GM23338 (cell line): ENCODE measurements around the gene TNNI2. TPM values are rescaled to one million over a fixed set of nuclear protein-coding genes. Genes with fewer than 3 reads are reported as not detected.

ENCODE experiments used
- ATAC-seq: fragments of 200-7000 bp; cut with Tn5 transposase; 3 replicates; pipeline ENCODE4 v1.9.1; 2020
- DNase-seq: peaks from one replicate; pipeline ENCODE4 v3.0.0-alpha.2; 2015; ENCODE audit warnings: low spot score
- H2AFZ ChIP-seq: fragments of 200-600 bp; sonication (generic); 2 replicates; pipeline ENCODE4 v1.8.0; 2016; ENCODE audit warnings: antibody characterized with exemption, mild to moderate bottlenecking, moderate library complexity
- H3F3A ChIP-seq: fragments of 200-600 bp; sonication (generic); replicated peaks from 2 replicates; pipeline ENCODE4 v1.8.0; 2017; ENCODE audit warnings: antibody characterized with exemption, mixed run types, low read depth
- H3K27ac ChIP-seq: fragments of 200-600 bp; sonication (generic); 2 replicates; pipeline ENCODE4 v1.6.1; 2016; ENCODE audit warnings: low read depth
- H3K27me3 ChIP-seq: fragments of 200-600 bp; sonication (generic); 2 replicates; pipeline ENCODE4 v1.8.0; 2016; ENCODE audit warnings: mild to moderate bottlenecking, mixed run types, moderate library complexity; ENCODE audit not compliant: insufficient read depth
- H3K36me3 ChIP-seq: fragments of 200-600 bp; sonication (generic); 2 replicates; pipeline ENCODE4 v1.8.0; 2016; ENCODE audit warnings: mild to moderate bottlenecking; ENCODE audit not compliant: insufficient read depth
- H3K4me1 ChIP-seq: fragments of 200-600 bp; sonication (generic); 2 replicates; pipeline ENCODE4 v1.8.0; 2016; ENCODE audit warnings: mild to moderate bottlenecking, moderate library complexity; ENCODE audit not compliant: insufficient read depth
- H3K4me2 ChIP-seq: fragments of 200-600 bp; sonication (generic); 2 replicates; pipeline ENCODE4 v1.7.1; 2017; ENCODE audit warnings: mixed run types
- H3K4me3 ChIP-seq: fragments of 200-600 bp; sonication (generic); 2 replicates; pipeline ENCODE4 v1.6.1; 2016; ENCODE audit warnings: mixed run types
- H3K79me2 ChIP-seq: fragments of 200-600 bp; sonication (generic); replicated peaks from 2 replicates; pipeline ENCODE4 v1.8.0; 2017; ENCODE audit warnings: mild to moderate bottlenecking; ENCODE audit not compliant: insufficient read depth
- H3K9me2 ChIP-seq: fragments of 200-600 bp; sonication (generic); 2 replicates; pipeline ENCODE4 v1.8.0; 2017; ENCODE audit not compliant: insufficient read depth
- H4K20me1 ChIP-seq: fragments of 200-600 bp; sonication (generic); replicated peaks from 2 replicates; pipeline ENCODE4 v1.8.0; 2017; ENCODE audit warnings: mild to moderate bottlenecking; ENCODE audit not compliant: insufficient read depth
- H3K27ac Mint-ChIP-seq: 2 replicates; pipeline ENCODE4 v1.8.0; 2020; ENCODE audit warnings: inconsistent platforms, mild to moderate bottlenecking, moderate library complexity, mixed read lengths
- H3K27me3 Mint-ChIP-seq: 3 replicates; pipeline ENCODE4 v1.8.0; 2022; ENCODE audit warnings: low read depth, mild to moderate bottlenecking, moderate library complexity, mixed read lengths, inconsistent platforms; ENCODE audit not compliant: insufficient read depth, poor library complexity
- H3K36me3 Mint-ChIP-seq: 3 replicates; pipeline ENCODE4 v1.8.0; 2021; ENCODE audit warnings: low read depth, mild to moderate bottlenecking, inconsistent platforms, moderate library complexity, mixed read lengths
- H3K4me1 Mint-ChIP-seq: 3 replicates; pipeline ENCODE4 v1.8.0; 2020; ENCODE audit warnings: mild to moderate bottlenecking, inconsistent platforms, mixed read lengths
- H3K4me3 Mint-ChIP-seq: 3 replicates; pipeline ENCODE4 v1.8.0; 2021; ENCODE audit warnings: moderate library complexity, mild to moderate bottlenecking, inconsistent platforms, mixed read lengths
- H3K9me3 Mint-ChIP-seq: 3 replicates; pipeline ENCODE4 v1.8.0; 2020; ENCODE audit warnings: moderate library complexity, mild to moderate bottlenecking, inconsistent platforms, mixed read lengths
- CREB1 ChIP-seq: fragments of 250-450 bp; sonication (Bioruptor Pico); IDR thresholded peaks from 2 replicates; pipeline ENCODE4 v1.5.0; 2020; ENCODE audit warnings: low read depth, mild to moderate bottlenecking, moderate library complexity
- CTCF ChIP-seq, 2 experiments: fragments of 200-600 bp in 1 of 2; sonication (generic) in 1 of 2; conservative IDR thresholded peaks; 2 replicates each; pipeline versions ENCODE4 v1.5.1 to v1.6.1; 2016 to 2017; ENCODE audit warnings: antibody characterized with exemption in 2 of 2, low read depth in 2 of 2, mild to moderate bottlenecking in 2 of 2, moderate library complexity in 1 of 2
- EZH2 ChIP-seq: fragments of 200-600 bp; sonication (generic); IDR thresholded peaks from one replicate; pipeline ENCODE4 v1.8.0; 2017; ENCODE audit warnings: antibody characterized with exemption, mild to moderate bottlenecking, low read depth; ENCODE audit not compliant: unreplicated experiment
- EZH2phosphoT487 ChIP-seq: fragments of 200-600 bp; sonication (generic); IDR thresholded peaks from one replicate; pipeline ENCODE4 v1.8.1; 2018; ENCODE audit warnings: antibody characterized with exemption; ENCODE audit not compliant: unreplicated experiment
- JUNB ChIP-seq: IDR thresholded peaks from one replicate; pipeline ENCODE4 v1.6.1; 2016; ENCODE audit warnings: antibody characterized with exemption; ENCODE audit not compliant: unreplicated experiment
- NANOG ChIP-seq: IDR thresholded peaks from 2 replicates; pipeline ENCODE4 v1.6.1; 2016; ENCODE audit warnings: antibody characterized with exemption, borderline replicate concordance
- POLR2AphosphoS5 ChIP-seq: IDR thresholded peaks from 2 replicates; pipeline ENCODE4 v1.6.1; 2016; ENCODE audit warnings: antibody characterized with exemption, low read depth
- STAT1 ChIP-seq: IDR thresholded peaks from one replicate; pipeline ENCODE4 v1.6.1; 2016; ENCODE audit warnings: antibody characterized with exemption; ENCODE audit not compliant: unreplicated experiment
- ZNF114 ChIP-seq: fragments of 250-450 bp; sonication (Bioruptor Pico); IDR thresholded peaks from 2 replicates; pipeline ENCODE4 v1.5.0; 2020; ENCODE audit warnings: mild to moderate bottlenecking, moderate library complexity
- ZNF331 ChIP-seq: fragments of 250-450 bp; sonication (Bioruptor Pico); IDR thresholded peaks from 2 replicates; pipeline ENCODE4 v1.5.0; 2020; ENCODE audit warnings: low read depth, mild to moderate bottlenecking, moderate library complexity
- polyA plus RNA-seq: library from polyadenylated mRNA; unstranded; fragments of >200 nt; fragmentation: Nextera tagmentation; extraction: Ambion mirVana; gene quantifications from 2 replicates; pipeline ENCODE4 v1.2.1, GENCODE V29; 2016
- total RNA-seq: library from RNA; depleted of rRNA; stranded (reverse); fragments of >200 nt; shearing (Covaris generic); gene quantifications from 2 replicates; pipeline ENCODE4 v1.2.3, GENCODE V29; 2014
- TF ChIP-seq, protein P1 (sequence below): IDR thresholded peaks from 2 replicates; pipeline ENCODE4 v1.6.1; 2016; ENCODE audit warnings: antibody characterized with exemption
- TF ChIP-seq, protein P2 (sequence below): fragments of 250-450 bp; sonication (Bioruptor Pico); IDR thresholded peaks from 2 replicates; pipeline ENCODE4 v1.5.0; 2020; ENCODE audit warnings: mild to moderate bottlenecking, moderate library complexity
- TF ChIP-seq, protein P3 (sequence below): IDR thresholded peaks from one replicate; pipeline ENCODE4 v1.6.1; 2018; ENCODE audit warnings: antibody characterized with exemption; ENCODE audit not compliant: unreplicated experiment

Gene TNNI2
- total and polyA plus RNA-seq, 2 experiments from 2014 or later, result not detected

- H3K27me3 Mint-ChIP-seq, result peaks cover 12% of the 10 kb centered on the region
- TF ChIP-seq POLR2AphosphoS5, result no peak
- TF ChIP-seq CREB1 (CRISPR knock-in tag), result no peak
- no peak for TF ChIP-seq JUNB
- TF ChIP-seq, protein P1, sequence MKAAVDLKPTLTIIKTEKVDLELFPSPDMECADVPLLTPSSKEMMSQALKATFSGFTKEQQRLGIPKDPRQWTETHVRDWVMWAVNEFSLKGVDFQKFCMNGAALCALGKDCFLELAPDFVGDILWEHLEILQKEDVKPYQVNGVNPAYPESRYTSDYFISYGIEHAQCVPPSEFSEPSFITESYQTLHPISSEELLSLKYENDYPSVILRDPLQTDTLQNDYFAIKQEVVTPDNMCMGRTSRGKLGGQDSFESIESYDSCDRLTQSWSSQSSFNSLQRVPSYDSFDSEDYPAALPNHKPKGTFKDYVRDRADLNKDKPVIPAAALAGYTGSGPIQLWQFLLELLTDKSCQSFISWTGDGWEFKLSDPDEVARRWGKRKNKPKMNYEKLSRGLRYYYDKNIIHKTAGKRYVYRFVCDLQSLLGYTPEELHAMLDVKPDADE, result no peak
- TF ChIP-seq ZNF331 (CRISPR knock-in tag), result no peak
- TF ChIP-seq EZH2phosphoT487, result no peak
- TF ChIP-seq NANOG, result no peak
- TF ChIP-seq, protein P2, sequence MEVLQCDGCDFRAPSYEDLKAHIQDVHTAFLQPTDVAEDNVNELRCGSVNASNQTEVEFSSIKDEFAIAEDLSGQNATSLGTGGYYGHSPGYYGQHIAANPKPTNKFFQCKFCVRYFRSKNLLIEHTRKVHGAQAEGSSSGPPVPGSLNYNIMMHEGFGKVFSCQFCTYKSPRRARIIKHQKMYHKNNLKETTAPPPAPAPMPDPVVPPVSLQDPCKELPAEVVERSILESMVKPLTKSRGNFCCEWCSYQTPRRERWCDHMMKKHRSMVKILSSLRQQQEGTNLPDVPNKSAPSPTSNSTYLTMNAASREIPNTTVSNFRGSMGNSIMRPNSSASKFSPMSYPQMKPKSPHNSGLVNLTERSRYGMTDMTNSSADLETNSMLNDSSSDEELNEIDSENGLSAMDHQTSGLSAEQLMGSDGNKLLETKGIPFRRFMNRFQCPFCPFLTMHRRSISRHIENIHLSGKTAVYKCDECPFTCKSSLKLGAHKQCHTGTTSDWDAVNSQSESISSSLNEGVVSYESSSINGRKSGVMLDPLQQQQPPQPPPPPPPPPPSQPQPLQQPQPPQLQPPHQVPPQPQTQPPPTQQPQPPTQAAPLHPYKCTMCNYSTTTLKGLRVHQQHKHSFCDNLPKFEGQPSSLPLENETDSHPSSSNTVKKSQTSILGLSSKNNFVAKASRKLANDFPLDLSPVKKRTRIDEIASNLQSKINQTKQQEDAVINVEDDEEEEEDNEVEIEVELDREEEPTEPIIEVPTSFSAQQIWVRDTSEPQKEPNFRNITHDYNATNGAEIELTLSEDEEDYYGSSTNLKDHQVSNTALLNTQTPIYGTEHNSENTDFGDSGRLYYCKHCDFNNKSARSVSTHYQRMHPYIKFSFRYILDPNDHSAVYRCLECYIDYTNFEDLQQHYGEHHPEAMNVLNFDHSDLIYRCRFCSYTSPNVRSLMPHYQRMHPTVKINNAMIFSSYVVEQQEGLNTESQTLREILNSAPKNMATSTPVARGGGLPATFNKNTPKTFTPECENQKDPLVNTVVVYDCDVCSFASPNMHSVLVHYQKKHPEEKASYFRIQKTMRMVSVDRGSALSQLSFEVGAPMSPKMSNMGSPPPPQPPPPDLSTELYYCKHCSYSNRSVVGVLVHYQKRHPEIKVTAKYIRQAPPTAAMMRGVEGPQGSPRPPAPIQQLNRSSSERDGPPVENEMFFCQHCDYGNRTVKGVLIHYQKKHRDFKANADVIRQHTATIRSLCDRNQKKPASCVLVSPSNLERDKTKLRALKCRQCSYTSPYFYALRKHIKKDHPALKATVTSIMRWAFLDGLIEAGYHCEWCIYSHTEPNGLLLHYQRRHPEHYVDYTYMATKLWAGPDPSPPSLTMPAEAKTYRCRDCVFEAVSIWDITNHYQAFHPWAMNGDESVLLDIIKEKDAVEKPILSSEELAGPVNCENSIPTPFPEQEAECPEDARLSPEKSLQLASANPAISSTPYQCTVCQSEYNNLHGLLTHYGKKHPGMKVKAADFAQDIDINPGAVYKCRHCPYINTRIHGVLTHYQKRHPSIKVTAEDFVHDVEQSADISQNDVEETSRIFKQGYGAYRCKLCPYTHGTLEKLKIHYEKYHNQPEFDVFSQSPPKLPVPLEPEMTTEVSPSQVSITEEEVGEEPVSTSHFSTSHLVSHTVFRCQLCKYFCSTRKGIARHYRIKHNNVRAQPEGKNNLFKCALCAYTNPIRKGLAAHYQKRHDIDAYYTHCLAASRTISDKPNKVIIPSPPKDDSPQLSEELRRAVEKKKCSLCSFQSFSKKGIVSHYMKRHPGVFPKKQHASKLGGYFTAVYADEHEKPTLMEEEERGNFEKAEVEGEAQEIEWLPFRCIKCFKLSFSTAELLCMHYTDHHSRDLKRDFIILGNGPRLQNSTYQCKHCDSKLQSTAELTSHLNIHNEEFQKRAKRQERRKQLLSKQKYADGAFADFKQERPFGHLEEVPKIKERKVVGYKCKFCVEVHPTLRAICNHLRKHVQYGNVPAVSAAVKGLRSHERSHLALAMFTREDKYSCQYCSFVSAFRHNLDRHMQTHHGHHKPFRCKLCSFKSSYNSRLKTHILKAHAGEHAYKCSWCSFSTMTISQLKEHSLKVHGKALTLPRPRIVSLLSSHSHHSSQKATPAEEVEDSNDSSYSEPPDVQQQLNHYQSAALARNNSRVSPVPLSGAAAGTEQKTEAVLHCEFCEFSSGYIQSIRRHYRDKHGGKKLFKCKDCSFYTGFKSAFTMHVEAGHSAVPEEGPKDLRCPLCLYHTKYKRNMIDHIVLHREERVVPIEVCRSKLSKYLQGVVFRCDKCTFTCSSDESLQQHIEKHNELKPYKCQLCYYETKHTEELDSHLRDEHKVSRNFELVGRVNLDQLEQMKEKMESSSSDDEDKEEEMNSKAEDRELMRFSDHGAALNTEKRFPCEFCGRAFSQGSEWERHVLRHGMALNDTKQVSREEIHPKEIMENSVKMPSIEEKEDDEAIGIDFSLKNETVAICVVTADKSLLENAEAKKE (CRISPR knock-in tag), result no peak
- no peak for TF ChIP-seq CTCF (conservative IDR thresholded peaks at IDR 0.05; ENCODE audit: low read depth in 2 of 2)
- TF ChIP-seq EZH2, result no peak
- no peak for TF ChIP-seq ZNF114
- no peak for TF ChIP-seq STAT1
- TF ChIP-seq, protein P3, sequence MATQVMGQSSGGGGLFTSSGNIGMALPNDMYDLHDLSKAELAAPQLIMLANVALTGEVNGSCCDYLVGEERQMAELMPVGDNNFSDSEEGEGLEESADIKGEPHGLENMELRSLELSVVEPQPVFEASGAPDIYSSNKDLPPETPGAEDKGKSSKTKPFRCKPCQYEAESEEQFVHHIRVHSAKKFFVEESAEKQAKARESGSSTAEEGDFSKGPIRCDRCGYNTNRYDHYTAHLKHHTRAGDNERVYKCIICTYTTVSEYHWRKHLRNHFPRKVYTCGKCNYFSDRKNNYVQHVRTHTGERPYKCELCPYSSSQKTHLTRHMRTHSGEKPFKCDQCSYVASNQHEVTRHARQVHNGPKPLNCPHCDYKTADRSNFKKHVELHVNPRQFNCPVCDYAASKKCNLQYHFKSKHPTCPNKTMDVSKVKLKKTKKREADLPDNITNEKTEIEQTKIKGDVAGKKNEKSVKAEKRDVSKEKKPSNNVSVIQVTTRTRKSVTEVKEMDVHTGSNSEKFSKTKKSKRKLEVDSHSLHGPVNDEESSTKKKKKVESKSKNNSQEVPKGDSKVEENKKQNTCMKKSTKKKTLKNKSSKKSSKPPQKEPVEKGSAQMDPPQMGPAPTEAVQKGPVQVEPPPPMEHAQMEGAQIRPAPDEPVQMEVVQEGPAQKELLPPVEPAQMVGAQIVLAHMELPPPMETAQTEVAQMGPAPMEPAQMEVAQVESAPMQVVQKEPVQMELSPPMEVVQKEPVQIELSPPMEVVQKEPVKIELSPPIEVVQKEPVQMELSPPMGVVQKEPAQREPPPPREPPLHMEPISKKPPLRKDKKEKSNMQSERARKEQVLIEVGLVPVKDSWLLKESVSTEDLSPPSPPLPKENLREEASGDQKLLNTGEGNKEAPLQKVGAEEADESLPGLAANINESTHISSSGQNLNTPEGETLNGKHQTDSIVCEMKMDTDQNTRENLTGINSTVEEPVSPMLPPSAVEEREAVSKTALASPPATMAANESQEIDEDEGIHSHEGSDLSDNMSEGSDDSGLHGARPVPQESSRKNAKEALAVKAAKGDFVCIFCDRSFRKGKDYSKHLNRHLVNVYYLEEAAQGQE, result no peak
- Histone ChIP-seq H3K36me3 (no peaks in the 10 kb centered on the region), H3K4me3 (no peak overlapping the region), H3K79me2 (no peaks in the 10 kb centered on the region), H3K27me3 (no peaks in the 10 kb centered on the region), H2AFZ (no peak overlapping the region), H3K9me2 (no peaks in the 10 kb centered on the region), H3F3A (no peaks in the 10 kb centered on the region), H3K4me1 (no peaks in the 10 kb centered on the region), H3K27ac (no peak overlapping the region), H3K4me2 (no peak overlapping the region), H4K20me1 (no peaks in the 10 kb centered on the region)
- H3K36me3 Mint-ChIP-seq, result no peaks in the 10 kb centered on the region
- no peak overlapping the region for H3K4me3 Mint-ChIP-seq
- no peak for ATAC-seq
- DNase-seq, result no peak
- H3K27ac Mint-ChIP-seq, result no peak overlapping the region
- no peaks in the 10 kb centered on the region for H3K4me1 Mint-ChIP-seq
- H3K9me3 Mint-ChIP-seq, result no peaks in the 10 kb centered on the region; the same call in 2 of the 3 replicates
These were observed 10.1 kb downstream of the TNNI2 start for GRCh38 chr11:1848640-1849430.
